HL-60 (cell line): ENCODE data around the gene CENPQ.

Source experiments
- CTCF ChIP-seq: IDR thresholded peaks from one replicate; pipeline ENCODE4 v1.5.1; 2011; ENCODE audit warnings: low read length, control low read depth, inconsistent platforms; ENCODE audit not compliant: insufficient read depth
- GABPA ChIP-seq: IDR thresholded peaks from 2 replicates; pipeline ENCODE4 v1.6.1; 2012; ENCODE audit warnings: low read depth
- POLR2AphosphoS5 ChIP-seq: IDR thresholded peaks from 2 replicates; pipeline ENCODE4 v1.6.1; 2012; ENCODE audit warnings: low read depth
- REST ChIP-seq: IDR thresholded peaks from 2 replicates; pipeline ENCODE4 v1.6.1; 2012; ENCODE audit warnings: low read depth; ENCODE audit not compliant: insufficient replicate concordance

GRCh38 chr6:49499623-49500022 is 36.5 kb downstream of the CENPQ start, which contains the start of gene GLYATL3:
- TF ChIP-seq CTCF (no peak), REST (no peak), POLR2AphosphoS5 (no peak), GABPA (no peak)
